A673 (cell line): ENCODE results near the gene NMNAT3.

ENCODE experiments used
- CTCF ChIP-seq: fragments of 300-800, 200-600 bp; sonication (generic); conservative IDR thresholded peaks from 2 replicates; pipeline ENCODE4 v1.5.1; 2017; ENCODE audit warnings: low read depth, mild to moderate bottlenecking, antibody characterized with exemption, low read length, moderate library complexity, mixed read lengths
- EZH2 ChIP-seq: fragments of 200-600 bp; sonication (generic); IDR thresholded peaks from 2 replicates; pipeline ENCODE4 v1.6.1; 2017; ENCODE audit warnings: borderline replicate concordance, low read depth, mild to moderate bottlenecking, mixed read lengths, antibody characterized with exemption, low read length; ENCODE audit not compliant: poor library complexity, severe bottlenecking

GRCh38 chr3:139546772-139547171 lies 131.0 kb downstream of the NMNAT3 start:
- TF ChIP-seq CTCF (no peak), EZH2 (no peak)
